SJCRH30 (cell line): ENCODE measurements around the gene ISM1. TPM values are rescaled to one million over a fixed set of nuclear protein-coding genes. Genes with fewer than 3 reads are reported as not detected.

Experiments
- DNase-seq, 2 experiments: peaks; one replicate each; pipeline ENCODE4 v3.0.0-alpha.2; 2015 to 2020
- H3K27ac ChIP-seq: fragments of 250-450 bp; sonication (Bioruptor Pico); 2 replicates; pipeline ENCODE4 v1.5.1; 2020; ENCODE audit warnings: mild to moderate bottlenecking, moderate library complexity
- H3K27me3 ChIP-seq: fragments of 250-450 bp; sonication (Bioruptor Pico); 2 replicates; pipeline ENCODE4 v1.5.1; 2020; ENCODE audit warnings: mild to moderate bottlenecking, moderate library complexity
- H3K36me3 ChIP-seq: fragments of 250-450 bp; sonication (Bioruptor Pico); 2 replicates; pipeline ENCODE4 v1.5.1; 2020; ENCODE audit warnings: mild to moderate bottlenecking, moderate library complexity
- H3K4me1 ChIP-seq: fragments of 250-450 bp; sonication (Bioruptor Pico); 2 replicates; pipeline ENCODE4 v1.5.1; 2020; ENCODE audit warnings: mild to moderate bottlenecking, moderate library complexity
- H3K4me3 ChIP-seq: fragments of 250-450 bp; sonication (Bioruptor Pico); 2 replicates; pipeline ENCODE4 v1.5.1; 2020; ENCODE audit warnings: mild to moderate bottlenecking, moderate library complexity
- H3K9me3 ChIP-seq: fragments of 250-450 bp; sonication (Bioruptor Pico); replicated peaks from 2 replicates; pipeline ENCODE4 v1.5.1; 2020; ENCODE audit warnings: mild to moderate bottlenecking, moderate library complexity
- total RNA-seq: library from RNA; depleted of rRNA; stranded (reverse); fragments of >200 nt; shearing (Covaris generic); gene quantifications from 2 replicates; pipeline ENCODE4 v1.2.3, GENCODE V29; 2014

ISM1 gene
- total RNA-seq, 1 experiment from 2014 or later, result not detected

GRCh38 chr20:13212750-13213149, 8.3 kb upstream of the ISM1 start:
- Histone ChIP-seq H3K36me3 (no peaks in the 10 kb centered on the region), H3K27ac (no peak overlapping the region), H3K27me3 (0 out of 2 replicates have a peak, but pooled peaks cover 4% of the 10 kb centered on the region), H3K4me3 (no peak overlapping the region), H3K4me1 (no peaks in the 10 kb centered on the region), H3K9me3 (no peaks in the 10 kb centered on the region)
- DNase-seq, result no peak

GRCh38 chr20:13213335-13213734, 7.7 kb upstream of the ISM1 start:
- H3K4me1 ChIP-seq, result no peaks in the 10 kb centered on the region
- H3K27ac ChIP-seq, result no peak overlapping the region
- no peak overlapping the region for H3K4me3 ChIP-seq
- H3K9me3 ChIP-seq, result no peaks in the 10 kb centered on the region
- peaks cover 4% of the 10 kb centered on the region; the same call in 1 of the 2 replicates for H3K27me3 ChIP-seq
- H3K36me3 ChIP-seq, result no peaks in the 10 kb centered on the region
- DNase-seq, result no peak

GRCh38 chr20:13216533-13216932, 4.5 kb upstream of the ISM1 start:
- H3K27me3 ChIP-seq, result peaks cover 7% of the 10 kb centered on the region
- no peak for DNase-seq
- H3K4me1 ChIP-seq, result no peaks in the 10 kb centered on the region
- no peak overlapping the region for H3K4me3 ChIP-seq
- H3K36me3 ChIP-seq, result no peaks in the 10 kb centered on the region
- no peaks in the 10 kb centered on the region for H3K9me3 ChIP-seq
- H3K27ac ChIP-seq, result no peak overlapping the region

- Histone ChIP-seq H3K4me1 (no peaks in the 10 kb centered on the region), H3K27ac (no peak overlapping the region), H3K9me3 (no peaks in the 10 kb centered on the region), H3K36me3 (no peaks in the 10 kb centered on the region), H3K4me3 (no peak overlapping the region), H3K27me3 (peaks cover 7% of the 10 kb centered on the region)
- DNase-seq, result no peak
Observed at GRCh38 chr20:13219327-13220193, 1.5 kb upstream of the ISM1 start.

DNA sequence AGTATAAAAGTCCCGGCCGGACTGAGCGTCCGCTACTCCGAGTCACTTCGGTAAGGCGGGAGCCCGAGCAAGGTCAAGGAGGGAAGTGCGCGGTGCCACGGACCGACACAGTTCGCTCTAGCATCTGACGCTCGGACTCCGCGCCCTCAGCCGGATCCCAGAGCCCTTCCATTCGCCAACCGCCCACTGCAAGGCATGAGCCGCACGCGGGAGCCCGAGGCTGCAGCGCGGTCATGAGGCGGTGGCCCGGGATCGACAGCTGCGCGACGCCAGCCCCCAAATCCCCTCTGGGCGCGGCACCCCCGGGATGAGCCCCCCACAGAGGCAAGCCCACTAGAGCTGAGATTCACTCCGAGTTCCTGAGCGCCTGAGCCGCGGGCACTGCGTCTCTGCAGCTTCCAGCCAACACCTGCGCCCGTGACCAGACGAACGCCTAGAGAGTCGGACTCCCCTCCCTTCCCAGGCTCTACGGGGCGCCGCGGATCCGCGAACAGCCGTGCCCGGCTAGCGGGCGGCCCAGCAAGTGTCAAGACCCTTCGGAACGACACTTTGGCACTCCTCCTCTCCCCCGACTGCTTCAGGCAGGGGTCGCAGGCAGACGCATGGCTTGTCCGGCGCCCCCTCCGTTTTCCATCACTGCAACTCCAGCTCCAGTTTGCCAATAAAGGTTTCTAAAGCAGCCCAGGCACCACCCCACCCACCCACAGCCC, 725 bp upstream of the ISM1 start:
- no peak for DNase-seq
- H3K27me3 ChIP-seq, result peaks cover 7% of the 10 kb centered on the region
- H3K36me3 ChIP-seq, result no peaks in the 10 kb centered on the region
- no peaks in the 10 kb centered on the region for H3K4me1 ChIP-seq
- no peak overlapping the region for H3K4me3 ChIP-seq
- no peaks in the 10 kb centered on the region for H3K9me3 ChIP-seq
- no peak overlapping the region for H3K27ac ChIP-seq

DNA sequence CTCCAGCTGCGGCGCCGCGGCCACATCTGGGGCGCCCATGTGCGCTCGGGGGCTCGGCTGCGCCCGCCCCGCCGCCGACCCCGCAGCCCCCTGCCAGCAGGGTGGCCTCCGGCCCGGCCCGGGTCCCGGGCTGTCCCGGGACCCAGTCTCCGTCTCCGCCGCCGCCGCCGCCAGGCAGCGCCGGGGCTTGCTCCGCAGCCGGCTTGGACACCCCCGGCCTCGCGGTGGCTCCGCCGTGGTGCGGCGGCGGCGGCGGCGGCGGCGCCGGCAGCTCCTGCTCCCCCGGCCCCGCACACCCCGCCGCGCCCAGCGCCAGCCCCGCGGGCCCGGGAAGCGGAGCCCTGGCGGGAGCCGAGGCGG, 219 bp downstream of the ISM1 start:
- H3K27ac ChIP-seq, result no peak overlapping the region
- H3K4me1 ChIP-seq, result no peaks in the 10 kb centered on the region
- H3K36me3 ChIP-seq, result no peaks in the 10 kb centered on the region
- peak overlapping the region; percentile 47 for H3K4me3 ChIP-seq
- DNase-seq, result no peak
- peaks cover 7% of the 10 kb centered on the region for H3K27me3 ChIP-seq
- H3K9me3 ChIP-seq, result no peaks in the 10 kb centered on the region

- Histone ChIP-seq H3K9me3 (no peaks in the 10 kb centered on the region), H3K4me1 (no peaks in the 10 kb centered on the region), H3K27me3 (peaks cover 7% of the 10 kb centered on the region), H3K27ac (no peak overlapping the region), H3K4me3 (peak overlapping the region; percentile 47), H3K36me3 (no peaks in the 10 kb centered on the region)
- DNase-seq, result peak; percentile 41 to 64
Observed at GRCh38 chr20:13221673-13222318, 722 bp downstream of the ISM1 start.

DNA sequence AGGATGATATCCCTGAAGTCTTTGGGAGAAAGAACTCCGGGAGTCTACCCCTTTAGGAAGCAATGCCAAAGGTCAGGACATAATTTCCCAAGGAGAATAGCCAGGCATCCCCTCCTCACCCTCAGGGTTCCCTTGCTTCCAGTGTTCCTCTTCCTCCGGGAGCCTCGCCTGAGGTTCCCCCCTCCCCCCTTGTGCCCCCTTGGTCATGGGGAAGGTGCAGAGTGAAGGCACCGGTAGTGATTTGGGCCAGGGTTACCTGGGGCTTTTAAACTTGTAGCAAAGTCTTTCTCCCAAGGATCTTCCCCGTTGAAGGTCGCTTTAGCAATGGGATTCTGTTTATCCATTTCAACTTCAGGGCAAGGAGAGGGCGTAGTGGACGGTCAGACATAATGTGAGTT, 1.2 kb downstream of the ISM1 start:
- peaks cover 7% of the 10 kb centered on the region for H3K27me3 ChIP-seq

GRCh38 chr20:13223736-13224520, 2.9 kb downstream of the ISM1 start:
- H3K36me3 ChIP-seq, result no peaks in the 10 kb centered on the region
- DNase-seq, result no peak
- H3K4me3 ChIP-seq, result no peak overlapping the region
- peaks cover under 1% of the 10 kb centered on the region for H3K27me3 ChIP-seq
- H3K4me1 ChIP-seq, result no peaks in the 10 kb centered on the region
- no peak overlapping the region for H3K27ac ChIP-seq
- no peaks in the 10 kb centered on the region for H3K9me3 ChIP-seq

More for the DNA sequence above, 1.2 kb downstream of the ISM1 start:
- Histone ChIP-seq H3K4me3 (no peak overlapping the region), H3K27ac (no peak overlapping the region), H3K9me3 (no peaks in the 10 kb centered on the region), H3K4me1 (no peaks in the 10 kb centered on the region), H3K36me3 (no peaks in the 10 kb centered on the region)
- DNase-seq, result no peak

- Histone ChIP-seq H3K4me1 (no peaks in the 10 kb centered on the region), H3K36me3 (no peaks in the 10 kb centered on the region), H3K4me3 (no peak overlapping the region), H3K27ac (no peak overlapping the region), H3K9me3 (no peaks in the 10 kb centered on the region), H3K27me3 (no peaks in the 10 kb centered on the region; the same call in 1 of the 2 replicates)
- no peak for DNase-seq
Observed at GRCh38 chr20:13226367-13226766, 5.3 kb downstream of the ISM1 start.

DNA sequence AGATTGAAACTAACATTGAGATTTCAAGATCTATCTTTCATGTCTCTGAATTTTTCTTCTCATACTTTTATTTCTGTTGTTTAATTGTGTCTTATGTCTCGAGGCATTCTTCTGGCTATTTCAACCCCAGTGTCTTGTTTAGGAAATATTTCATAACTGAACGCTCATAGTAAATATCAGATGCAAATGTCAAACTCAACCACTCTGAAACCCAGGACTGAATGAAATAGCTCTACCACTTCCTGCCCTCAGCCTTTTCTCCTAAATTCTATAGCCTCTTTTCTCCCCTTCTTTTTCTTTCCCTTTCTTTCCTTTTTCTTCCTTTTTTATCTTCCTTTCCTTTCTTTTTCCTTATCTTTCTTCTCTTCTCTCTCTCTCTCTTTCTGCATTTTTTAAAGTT, 7.7 kb downstream of the ISM1 start:
- Histone ChIP-seq H3K27me3 (no peaks in the 10 kb centered on the region), H3K36me3 (no peaks in the 10 kb centered on the region), H3K4me1 (no peaks in the 10 kb centered on the region), H3K4me3 (no peak overlapping the region), H3K27ac (no peak overlapping the region), H3K9me3 (no peaks in the 10 kb centered on the region)
- DNase-seq, result no peak

DNA sequence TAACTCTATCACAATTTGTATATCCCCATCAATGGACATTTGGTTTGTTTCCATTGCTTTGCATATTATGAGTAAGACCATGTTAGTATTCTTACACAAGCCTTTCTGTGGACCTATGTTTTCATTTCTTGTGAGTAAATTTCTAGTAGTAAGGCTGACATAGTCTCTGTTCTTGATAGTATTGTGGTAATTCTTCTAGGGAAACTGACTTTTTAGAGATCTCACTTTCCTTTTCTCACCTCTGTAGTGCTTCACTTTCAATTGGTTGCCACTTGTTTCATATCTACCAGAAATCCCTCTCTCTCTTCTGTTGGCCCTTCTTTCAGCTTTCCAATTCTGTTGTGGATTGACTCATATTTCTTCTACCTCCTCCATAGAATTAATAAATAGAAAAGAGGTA, 8.5 kb downstream of the ISM1 start:
- no peak for DNase-seq
- Histone ChIP-seq H3K27me3 (no peaks in the 10 kb centered on the region), H3K4me1 (no peaks in the 10 kb centered on the region), H3K4me3 (no peak overlapping the region), H3K9me3 (no peaks in the 10 kb centered on the region), H3K27ac (no peak overlapping the region), H3K36me3 (no peaks in the 10 kb centered on the region)

GRCh38 chr20:13231031-13231752, 10.1 kb downstream of the ISM1 start:
- Histone ChIP-seq H3K4me1 (no peaks in the 10 kb centered on the region), H3K27ac (no peak overlapping the region), H3K36me3 (no peaks in the 10 kb centered on the region), H3K27me3 (no peaks in the 10 kb centered on the region), H3K9me3 (no peaks in the 10 kb centered on the region), H3K4me3 (no peak overlapping the region)
- DNase-seq, result no peak

GRCh38 chr20:13232999-13233398, 11.9 kb downstream of the ISM1 start:
- DNase-seq, result no peak
- H3K4me1 ChIP-seq, result no peaks in the 10 kb centered on the region
- no peak overlapping the region for H3K4me3 ChIP-seq
- no peaks in the 10 kb centered on the region for H3K27me3 ChIP-seq
- no peaks in the 10 kb centered on the region for H3K36me3 ChIP-seq
- H3K27ac ChIP-seq, result no peak overlapping the region
- H3K9me3 ChIP-seq, result no peaks in the 10 kb centered on the region
